WERI-Rb-1 (cell line): ENCODE data around the gene LPP.

Source experiments
- DNase-seq: peaks from one replicate; pipeline ENCODE4 v3.0.0-alpha.2; 2020
- H3K27ac ChIP-seq: fragments of 250-450 bp; sonication (Bioruptor Pico); 2 replicates; pipeline ENCODE4 v1.5.1; 2020; ENCODE audit warnings: mild to moderate bottlenecking, moderate library complexity
- H3K27me3 ChIP-seq: fragments of 250-450 bp; sonication (Bioruptor Pico); 2 replicates; pipeline ENCODE4 v1.5.1; 2021; ENCODE audit warnings: mild to moderate bottlenecking, low read depth, moderate library complexity; ENCODE audit not compliant: insufficient read depth, severe bottlenecking
- H3K36me3 ChIP-seq: fragments of 250-450 bp; sonication (Bioruptor Pico); 2 replicates; pipeline ENCODE4 v1.5.1; 2020; ENCODE audit warnings: mild to moderate bottlenecking, moderate library complexity
- H3K4me3 ChIP-seq: 2 replicates; pipeline ENCODE4 v1.5.1; 2011; ENCODE audit warnings: low read depth, mild to moderate bottlenecking, control low read depth, low read length
- H3K9me3 ChIP-seq: fragments of 250-450 bp; sonication (Bioruptor Pico); 2 replicates; pipeline ENCODE4 v1.5.1; 2021; ENCODE audit warnings: mild to moderate bottlenecking, moderate library complexity; ENCODE audit not compliant: severe bottlenecking
- TF ChIP-seq, protein P1 (sequence below): IDR thresholded peaks from 2 replicates; pipeline ENCODE4 v1.5.1; 2011; ENCODE audit warnings: low read depth, mild to moderate bottlenecking, control low read depth, inconsistent platforms, low read length

Gene LPP

DNA sequence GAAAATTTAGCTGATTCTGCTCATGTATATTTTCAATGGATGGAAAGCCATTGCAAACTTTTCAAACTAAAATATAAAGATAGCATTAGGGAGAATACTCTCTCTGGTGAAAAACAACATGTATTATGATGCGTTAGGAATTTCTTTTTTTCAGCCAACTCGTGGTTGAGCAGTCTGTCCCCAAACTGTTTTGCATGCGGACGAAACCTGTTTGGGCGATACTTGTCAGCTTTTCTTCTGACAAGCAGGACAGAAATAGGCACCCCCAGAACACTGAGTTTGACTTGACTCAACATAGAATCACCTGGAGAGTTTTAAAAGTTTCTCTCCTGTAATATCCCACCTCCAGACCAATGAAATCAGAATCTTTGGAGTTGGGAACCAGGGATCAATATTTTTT is 600.3 kb downstream of the LPP start:
- H3K9me3 ChIP-seq: no peaks in the 10 kb centered on the region
- no peaks in the 10 kb centered on the region for H3K27me3 ChIP-seq
- no peaks in the 10 kb centered on the region for H3K36me3 ChIP-seq
- TF ChIP-seq, protein P1, sequence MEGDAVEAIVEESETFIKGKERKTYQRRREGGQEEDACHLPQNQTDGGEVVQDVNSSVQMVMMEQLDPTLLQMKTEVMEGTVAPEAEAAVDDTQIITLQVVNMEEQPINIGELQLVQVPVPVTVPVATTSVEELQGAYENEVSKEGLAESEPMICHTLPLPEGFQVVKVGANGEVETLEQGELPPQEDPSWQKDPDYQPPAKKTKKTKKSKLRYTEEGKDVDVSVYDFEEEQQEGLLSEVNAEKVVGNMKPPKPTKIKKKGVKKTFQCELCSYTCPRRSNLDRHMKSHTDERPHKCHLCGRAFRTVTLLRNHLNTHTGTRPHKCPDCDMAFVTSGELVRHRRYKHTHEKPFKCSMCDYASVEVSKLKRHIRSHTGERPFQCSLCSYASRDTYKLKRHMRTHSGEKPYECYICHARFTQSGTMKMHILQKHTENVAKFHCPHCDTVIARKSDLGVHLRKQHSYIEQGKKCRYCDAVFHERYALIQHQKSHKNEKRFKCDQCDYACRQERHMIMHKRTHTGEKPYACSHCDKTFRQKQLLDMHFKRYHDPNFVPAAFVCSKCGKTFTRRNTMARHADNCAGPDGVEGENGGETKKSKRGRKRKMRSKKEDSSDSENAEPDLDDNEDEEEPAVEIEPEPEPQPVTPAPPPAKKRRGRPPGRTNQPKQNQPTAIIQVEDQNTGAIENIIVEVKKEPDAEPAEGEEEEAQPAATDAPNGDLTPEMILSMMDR: no peak
- H3K4me3 ChIP-seq: no peak overlapping the region
- DNase-seq: no peak
- H3K27ac ChIP-seq: no peak overlapping the region

- DNase-seq: no peak
- H3K4me3 ChIP-seq: no peak overlapping the region
- H3K36me3 ChIP-seq: no peaks in the 10 kb centered on the region
- no peak overlapping the region for H3K27ac ChIP-seq
- no peaks in the 10 kb centered on the region for H3K27me3 ChIP-seq
- no peaks in the 10 kb centered on the region for H3K9me3 ChIP-seq
- TF ChIP-seq, protein P1: no peak
Observed at GRCh38 chr3:188756241-188756640, 602.3 kb downstream of the LPP start.

- no peak for DNase-seq
- Histone ChIP-seq H3K9me3 (no peaks in the 10 kb centered on the region), H3K4me3 (no peak overlapping the region), H3K27me3 (no peaks in the 10 kb centered on the region), H3K36me3 (no peaks in the 10 kb centered on the region), H3K27ac (no peak overlapping the region)
- TF ChIP-seq, protein P1: no peak
Observed at GRCh38 chr3:188759336-188760005, 605.5 kb downstream of the LPP start.

DNA sequence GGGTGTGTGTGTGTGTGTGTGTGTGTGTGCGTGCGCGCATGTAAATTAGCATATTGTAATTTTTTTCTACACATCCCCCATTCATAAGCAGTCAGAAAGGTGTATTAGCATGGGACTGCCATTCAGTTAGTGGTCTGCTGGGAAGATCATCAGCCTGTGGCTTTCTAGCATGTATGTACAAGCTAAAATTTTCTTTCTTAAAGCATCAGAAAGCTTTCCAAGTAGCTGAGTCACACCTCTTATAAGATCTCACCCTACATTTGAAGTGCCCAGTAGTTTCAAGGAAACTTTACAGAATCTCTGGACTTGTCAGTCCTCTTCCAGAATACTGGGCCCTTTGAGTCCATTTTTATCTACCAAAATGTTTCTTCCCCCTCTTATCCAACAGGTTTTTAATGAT is 606.5 kb downstream of the LPP start:
- Histone ChIP-seq H3K27me3 (no peaks in the 10 kb centered on the region), H3K9me3 (no peaks in the 10 kb centered on the region), H3K4me3 (no peak overlapping the region), H3K27ac (no peak overlapping the region), H3K36me3 (no peaks in the 10 kb centered on the region)
- DNase-seq: no peak
- TF ChIP-seq, protein P1: no peak

DNA sequence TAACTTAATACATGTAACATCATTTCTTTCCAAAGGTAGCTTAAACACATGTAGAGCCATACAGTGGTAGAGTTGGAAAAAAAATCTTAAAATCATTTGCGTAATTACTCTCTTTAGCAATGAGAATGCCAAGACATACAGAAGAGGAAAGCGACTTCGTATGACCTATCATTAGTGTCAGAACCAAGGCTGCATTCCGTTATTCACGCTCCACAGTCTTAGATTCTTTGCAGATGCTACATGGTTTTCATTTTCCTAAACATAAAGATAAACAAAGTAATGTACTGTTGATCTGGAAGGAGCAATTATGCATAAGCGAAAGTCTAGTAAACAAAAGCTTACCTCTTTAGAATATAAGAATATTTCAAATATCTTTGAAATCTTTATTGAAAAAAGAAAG is 607.5 kb downstream of the LPP start:
- Histone ChIP-seq H3K4me3 (no peak overlapping the region), H3K27ac (no peak overlapping the region), H3K36me3 (no peaks in the 10 kb centered on the region), H3K27me3 (no peaks in the 10 kb centered on the region), H3K9me3 (no peaks in the 10 kb centered on the region)
- TF ChIP-seq, protein P1: no peak
- DNase-seq: no peak

- DNase-seq: no peak
- no peaks in the 10 kb centered on the region for H3K36me3 ChIP-seq
- no peaks in the 10 kb centered on the region for H3K27me3 ChIP-seq
- no peak overlapping the region for H3K4me3 ChIP-seq
- H3K27ac ChIP-seq: no peak overlapping the region
- TF ChIP-seq, protein P1: no peak
- H3K9me3 ChIP-seq: no peaks in the 10 kb centered on the region
Observed at GRCh38 chr3:188761964-188762363, 608.0 kb downstream of the LPP start.
